Measurements from ENCODE around the gene PFKFB1. TPM values are rescaled to one million over a fixed set of nuclear protein-coding genes. Genes with fewer than 3 reads are reported as not detected.

The PFKFB1 gene
- polyA plus RNA-seq, 1 donor (not counting 4 experiments of a cell fraction or from before 2014, with no cell fraction given), result 0.33 TPM

DNA sequence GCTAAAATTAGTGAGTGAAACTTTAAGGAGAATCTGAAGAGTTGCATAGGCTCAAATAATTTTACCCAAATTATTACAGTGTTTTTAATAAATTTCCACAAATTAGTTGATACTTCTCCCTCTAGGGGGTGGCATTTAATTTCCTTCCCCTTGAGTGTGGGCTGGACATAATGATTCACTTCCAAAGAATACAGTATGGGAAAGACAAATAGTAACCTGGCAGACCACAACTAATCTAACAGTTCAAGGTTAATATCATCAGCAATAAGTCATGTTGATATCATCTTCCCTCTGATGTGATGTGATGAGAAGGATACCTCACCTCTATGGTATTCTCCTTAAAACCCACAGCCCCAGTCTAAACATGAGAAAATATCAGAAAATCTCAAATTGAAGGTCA, 15.5 kb downstream of the PFKFB1 start:
- Histone ChIP-seq H3K4me3 (ENCODE audit: control insufficient read depth in 2 of 3, extremely low read depth in 1 of 3, insufficient read depth in 2 of 3, low read depth in 1 of 3, low read length in 3 of 3) (no peak overlapping the region), H3K79me2 (ENCODE audit: control insufficient read depth, insufficient read depth, low read length) (no peaks in the 10 kb centered on the region), H3K9ac (ENCODE audit: control insufficient read depth, extremely low read depth, insufficient read depth, low read length) (no peak overlapping the region), H4K20me1 (ENCODE audit: control insufficient read depth, extremely low read depth, insufficient read depth, low read length) (no peaks in the 10 kb centered on the region), H3K9me3 (ENCODE audit: control insufficient read depth, low read depth, low read length) (no peaks in the 10 kb centered on the region), H3K36me3 (ENCODE audit: control insufficient read depth in 2 of 2, extremely low read depth in 1 of 2, insufficient read depth in 2 of 2, low read length in 2 of 2) (no peaks in the 10 kb centered on the region), H3K4me2 (ENCODE audit: control insufficient read depth, extremely low read depth, insufficient read depth, low read depth, low read length) (no peak overlapping the region), H3K27ac (ENCODE audit: control insufficient read depth, insufficient read depth, low read length) (no peak overlapping the region), H3K4me1 (ENCODE audit: control insufficient read depth, extremely low read depth, insufficient read depth, low read length) (no peaks in the 10 kb centered on the region), H3K27me3 (ENCODE audit: control insufficient read depth, extremely low read depth, insufficient read depth, low read length) (no peaks in the 10 kb centered on the region), H2AFZ (ENCODE audit: control insufficient read depth, low read length) (no peak overlapping the region), H3K9me1 (ENCODE audit: control insufficient read depth, extremely low read depth, insufficient read depth, low read length) (no peaks in the 10 kb centered on the region)
- DNase-seq (ENCODE audit: low read depth, low spot score) (no peak), FAIRE-seq (no peak)
- TF ChIP-seq EZH2 (IDR thresholded peaks at IDR 0.05; ENCODE audit: low read length), result no peak
- TF ChIP-seq, protein P1, sequence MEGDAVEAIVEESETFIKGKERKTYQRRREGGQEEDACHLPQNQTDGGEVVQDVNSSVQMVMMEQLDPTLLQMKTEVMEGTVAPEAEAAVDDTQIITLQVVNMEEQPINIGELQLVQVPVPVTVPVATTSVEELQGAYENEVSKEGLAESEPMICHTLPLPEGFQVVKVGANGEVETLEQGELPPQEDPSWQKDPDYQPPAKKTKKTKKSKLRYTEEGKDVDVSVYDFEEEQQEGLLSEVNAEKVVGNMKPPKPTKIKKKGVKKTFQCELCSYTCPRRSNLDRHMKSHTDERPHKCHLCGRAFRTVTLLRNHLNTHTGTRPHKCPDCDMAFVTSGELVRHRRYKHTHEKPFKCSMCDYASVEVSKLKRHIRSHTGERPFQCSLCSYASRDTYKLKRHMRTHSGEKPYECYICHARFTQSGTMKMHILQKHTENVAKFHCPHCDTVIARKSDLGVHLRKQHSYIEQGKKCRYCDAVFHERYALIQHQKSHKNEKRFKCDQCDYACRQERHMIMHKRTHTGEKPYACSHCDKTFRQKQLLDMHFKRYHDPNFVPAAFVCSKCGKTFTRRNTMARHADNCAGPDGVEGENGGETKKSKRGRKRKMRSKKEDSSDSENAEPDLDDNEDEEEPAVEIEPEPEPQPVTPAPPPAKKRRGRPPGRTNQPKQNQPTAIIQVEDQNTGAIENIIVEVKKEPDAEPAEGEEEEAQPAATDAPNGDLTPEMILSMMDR (optimal IDR thresholded peaks at IDR 0.05 in 1 of 3, IDR thresholded peaks at IDR 0.05 in 1 of 3, conservative IDR thresholded peaks at IDR 0.05 in 1 of 3; ENCODE audit: extremely low read depth in 1 of 3, insufficient read depth in 2 of 3, low read length in 3 of 3), result no peak
- dilution Hi-C loops (cut with MboI; ENCODE audit: extremely low pct_ligation_motif_present, low sequenced_read_pairs), result no loop called here

DNA sequence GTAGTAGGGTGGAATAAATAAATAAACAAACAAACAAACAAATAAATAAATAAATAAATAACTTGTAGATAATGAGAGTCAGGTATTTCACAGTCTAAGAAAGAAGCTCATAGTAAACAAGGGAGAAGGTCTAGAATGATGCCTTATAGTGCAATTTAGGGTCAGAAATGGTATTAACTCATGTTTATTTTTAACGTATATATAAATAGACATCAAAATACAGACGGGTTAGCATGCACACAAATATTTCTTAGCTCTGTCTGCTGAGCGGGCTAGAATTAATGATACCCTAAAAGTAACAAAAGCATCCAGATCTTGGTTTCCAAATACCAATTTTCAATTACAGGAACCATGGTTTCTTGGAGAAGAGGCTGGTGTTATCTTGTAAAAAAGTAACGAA, 16.6 kb downstream of the PFKFB1 start:
- no peak overlapping the region for H3K4me3 ChIP-seq (ENCODE audit: control insufficient read depth in 2 of 3, extremely low read depth in 1 of 3, insufficient read depth in 2 of 3, low read depth in 1 of 3, low read length in 3 of 3)
- H3K27me3 ChIP-seq (ENCODE audit: control insufficient read depth, extremely low read depth, insufficient read depth, low read length), result no peaks in the 10 kb centered on the region
- H3K9me3 ChIP-seq (ENCODE audit: control insufficient read depth, low read depth, low read length), result no peaks in the 10 kb centered on the region
- TF ChIP-seq EZH2 (IDR thresholded peaks at IDR 0.05; ENCODE audit: low read length), result no peak
- TF ChIP-seq, protein P1 (optimal IDR thresholded peaks at IDR 0.05 in 1 of 3, IDR thresholded peaks at IDR 0.05 in 1 of 3, conservative IDR thresholded peaks at IDR 0.05 in 1 of 3; ENCODE audit: extremely low read depth in 1 of 3, insufficient read depth in 2 of 3, low read length in 3 of 3), result no peak
- DNase-seq (ENCODE audit: low read depth, low spot score), result no peak
- no peaks in the 10 kb centered on the region for H3K4me1 ChIP-seq (ENCODE audit: control insufficient read depth, extremely low read depth, insufficient read depth, low read length)
- no peaks in the 10 kb centered on the region for H3K36me3 ChIP-seq (ENCODE audit: control insufficient read depth in 2 of 2, extremely low read depth in 1 of 2, insufficient read depth in 2 of 2, low read length in 2 of 2)
- no peak for FAIRE-seq
- no peaks in the 10 kb centered on the region for H3K9me1 ChIP-seq (ENCODE audit: control insufficient read depth, extremely low read depth, insufficient read depth, low read length)
- no peak overlapping the region for H2AFZ ChIP-seq (ENCODE audit: control insufficient read depth, low read length)
- no peaks in the 10 kb centered on the region for H3K79me2 ChIP-seq (ENCODE audit: control insufficient read depth, insufficient read depth, low read length)
- no peak overlapping the region for H3K4me2 ChIP-seq (ENCODE audit: control insufficient read depth, extremely low read depth, insufficient read depth, low read depth, low read length)
- no peak overlapping the region for H3K27ac ChIP-seq (ENCODE audit: control insufficient read depth, insufficient read depth, low read length)
- dilution Hi-C loops (cut with MboI; ENCODE audit: extremely low pct_ligation_motif_present, low sequenced_read_pairs), result no loop called here
- H4K20me1 ChIP-seq (ENCODE audit: control insufficient read depth, extremely low read depth, insufficient read depth, low read length), result no peaks in the 10 kb centered on the region
- no peak overlapping the region for H3K9ac ChIP-seq (ENCODE audit: control insufficient read depth, extremely low read depth, insufficient read depth, low read length)
